ENCODE results near the gene EDIL3. TPM values are rescaled to one million over a fixed set of nuclear protein-coding genes. Genes with fewer than 3 reads are reported as not detected.

EDIL3 gene
- total and polyA plus RNA-seq, 2 donors (not counting 1 experiment from before 2014, with no cell fraction given), result not detected

GRCh38 chr5:84272771-84273516, 111.7 kb downstream of the EDIL3 start:
- Histone ChIP-seq H3K27me3 (replicated peaks in 1 of 4; ENCODE audit: control extremely low read depth in 1 of 4, control insufficient read depth in 3 of 4, insufficient read depth in 4 of 4, low read length in 3 of 4) (no peaks in the 10 kb centered on the region), H3K4me3 (ENCODE audit: control extremely low read depth in 1 of 5, extremely low read depth in 1 of 5, insufficient read depth in 1 of 5, low read depth in 2 of 5, low read length in 4 of 5) (no peak overlapping the region), H3K4me2 (replicated peaks; ENCODE audit: low read depth, low read length, poor library complexity, severe bottlenecking) (no peak overlapping the region), H3K79me2 (ENCODE audit: control insufficient read depth, insufficient read depth, low read length) (no peaks in the 10 kb centered on the region), H3K36me3 (replicated peaks in 1 of 2; ENCODE audit: control extremely low read depth in 1 of 2, control insufficient read depth in 1 of 2, extremely low read depth in 1 of 2, insufficient read depth in 2 of 2, low read length in 1 of 2) (no peaks in the 10 kb centered on the region), H3K27ac (ENCODE audit: low read length in 2 of 2) (no peak overlapping the region), H3K9ac (ENCODE audit: low read length) (no peak overlapping the region), H3K4me1 (ENCODE audit: control insufficient read depth in 2 of 2, insufficient read depth in 2 of 2, low read length in 2 of 2) (no peaks in the 10 kb centered on the region), H3K9me3 (ENCODE audit: control extremely low read depth in 1 of 3, control insufficient read depth in 2 of 3, insufficient read depth in 1 of 3, low read length in 2 of 3) (no peaks in the 10 kb centered on the region), H4K20me1 (ENCODE audit: control insufficient read depth, insufficient read depth, low read length, poor library complexity, severe bottlenecking) (no peaks in the 10 kb centered on the region), H2AFZ (ENCODE audit: insufficient read depth, low read depth, low read length, poor library complexity, severe bottlenecking) (no peak overlapping the region)
- TF ChIP-seq, protein P1, sequence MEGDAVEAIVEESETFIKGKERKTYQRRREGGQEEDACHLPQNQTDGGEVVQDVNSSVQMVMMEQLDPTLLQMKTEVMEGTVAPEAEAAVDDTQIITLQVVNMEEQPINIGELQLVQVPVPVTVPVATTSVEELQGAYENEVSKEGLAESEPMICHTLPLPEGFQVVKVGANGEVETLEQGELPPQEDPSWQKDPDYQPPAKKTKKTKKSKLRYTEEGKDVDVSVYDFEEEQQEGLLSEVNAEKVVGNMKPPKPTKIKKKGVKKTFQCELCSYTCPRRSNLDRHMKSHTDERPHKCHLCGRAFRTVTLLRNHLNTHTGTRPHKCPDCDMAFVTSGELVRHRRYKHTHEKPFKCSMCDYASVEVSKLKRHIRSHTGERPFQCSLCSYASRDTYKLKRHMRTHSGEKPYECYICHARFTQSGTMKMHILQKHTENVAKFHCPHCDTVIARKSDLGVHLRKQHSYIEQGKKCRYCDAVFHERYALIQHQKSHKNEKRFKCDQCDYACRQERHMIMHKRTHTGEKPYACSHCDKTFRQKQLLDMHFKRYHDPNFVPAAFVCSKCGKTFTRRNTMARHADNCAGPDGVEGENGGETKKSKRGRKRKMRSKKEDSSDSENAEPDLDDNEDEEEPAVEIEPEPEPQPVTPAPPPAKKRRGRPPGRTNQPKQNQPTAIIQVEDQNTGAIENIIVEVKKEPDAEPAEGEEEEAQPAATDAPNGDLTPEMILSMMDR (IDR thresholded peaks at IDR 0.05), result no peak
- no peak for TF ChIP-seq EZH2 (IDR thresholded peaks at IDR 0.05; ENCODE audit: borderline replicate concordance, insufficient read depth, low read depth, low read length, poor library complexity, severe bottlenecking)
- DNase-seq (no peak), ATAC-seq (ENCODE audit: low read depth) (no peak)
- ChIA-PET POLR2A (no interaction called here), CTCF (no interaction called here)
- Mint-ChIP-seq H3K27me3 (no peaks in the 10 kb centered on the region), H3K9me3 (ENCODE audit: insufficient read depth) (no peaks in the 10 kb centered on the region), H3K4me1 (no peaks in the 10 kb centered on the region), H3K4me3 (no peak overlapping the region), H3K27ac (no peak overlapping the region)
- intact Hi-C loops (cut with micrococcal nuclease), result no loop called here
- 69% methylated on average over 3 of the region's 6 CpGs for WGBS (ENCODE audit: insufficient coverage)

- H3K27me3 Mint-ChIP-seq, result no peaks in the 10 kb centered on the region
- Histone ChIP-seq H3K4me1 (ENCODE audit: control insufficient read depth in 2 of 2, insufficient read depth in 2 of 2, low read length in 2 of 2) (no peaks in the 10 kb centered on the region), H3K36me3 (replicated peaks in 1 of 2; ENCODE audit: control extremely low read depth in 1 of 2, control insufficient read depth in 1 of 2, extremely low read depth in 1 of 2, insufficient read depth in 2 of 2, low read length in 1 of 2) (no peaks in the 10 kb centered on the region), H3K27me3 (replicated peaks in 1 of 4; ENCODE audit: control extremely low read depth in 1 of 4, control insufficient read depth in 3 of 4, insufficient read depth in 4 of 4, low read length in 3 of 4) (no peaks in the 10 kb centered on the region), H3K9ac (ENCODE audit: low read length) (no peak overlapping the region), H3K9me3 (ENCODE audit: control extremely low read depth in 1 of 3, control insufficient read depth in 2 of 3, insufficient read depth in 1 of 3, low read length in 2 of 3) (no peaks in the 10 kb centered on the region), H3K79me2 (ENCODE audit: control insufficient read depth, insufficient read depth, low read length) (no peaks in the 10 kb centered on the region), H3K4me2 (replicated peaks; ENCODE audit: low read depth, low read length, poor library complexity, severe bottlenecking) (no peak overlapping the region), H3K27ac (ENCODE audit: low read length in 2 of 2) (no peak overlapping the region), H4K20me1 (ENCODE audit: control insufficient read depth, insufficient read depth, low read length, poor library complexity, severe bottlenecking) (no peaks in the 10 kb centered on the region), H2AFZ (ENCODE audit: insufficient read depth, low read depth, low read length, poor library complexity, severe bottlenecking) (no peak overlapping the region), H3K4me3 (ENCODE audit: control extremely low read depth in 1 of 5, extremely low read depth in 1 of 5, insufficient read depth in 1 of 5, low read depth in 2 of 5, low read length in 4 of 5) (no peak overlapping the region)
- H3K9me3 Mint-ChIP-seq (ENCODE audit: insufficient read depth), result no peaks in the 10 kb centered on the region
- DNase-seq (no peak), ATAC-seq (ENCODE audit: low read depth) (no peak)
- H3K4me3 Mint-ChIP-seq, result no peak overlapping the region
- ChIA-PET POLR2A (no interaction called here), CTCF (no interaction called here)
- WGBS (ENCODE audit: insufficient coverage), result 92% methylated on average over 2 of the region's 3 CpGs
- TF ChIP-seq, protein P1 (IDR thresholded peaks at IDR 0.05), result no peak
- no peak for TF ChIP-seq EZH2 (IDR thresholded peaks at IDR 0.05; ENCODE audit: borderline replicate concordance, insufficient read depth, low read depth, low read length, poor library complexity, severe bottlenecking)
- no peaks in the 10 kb centered on the region for H3K4me1 Mint-ChIP-seq
- intact Hi-C loops (cut with micrococcal nuclease), result no loop called here
- H3K27ac Mint-ChIP-seq, result no peak overlapping the region
Observed at GRCh38 chr5:84265739-84266550, 118.7 kb downstream of the EDIL3 start.

Measured in B cell (primary cell).